AG09309 (cell line): ENCODE data around the gene VWC2.

Experiments used
- DNase-seq: peaks from one replicate; pipeline ENCODE4 v3.0.0-alpha.2; 2010; ENCODE audit warnings: low read depth
- H3K4me3 ChIP-seq: 2 replicates; pipeline ENCODE4 v1.5.1; 2011; ENCODE audit warnings: mild to moderate bottlenecking, low read depth, low read length, moderate library complexity; ENCODE audit not compliant: control insufficient read depth
- TF ChIP-seq, protein P1 (sequence below): IDR thresholded peaks from 2 replicates; pipeline ENCODE4 v1.5.1; 2011; ENCODE audit warnings: mild to moderate bottlenecking, low read depth, low read length, inconsistent platforms; ENCODE audit not compliant: insufficient read depth, control insufficient read depth; ENCODE audit errors: missing control alignments

The VWC2 gene

DNA sequence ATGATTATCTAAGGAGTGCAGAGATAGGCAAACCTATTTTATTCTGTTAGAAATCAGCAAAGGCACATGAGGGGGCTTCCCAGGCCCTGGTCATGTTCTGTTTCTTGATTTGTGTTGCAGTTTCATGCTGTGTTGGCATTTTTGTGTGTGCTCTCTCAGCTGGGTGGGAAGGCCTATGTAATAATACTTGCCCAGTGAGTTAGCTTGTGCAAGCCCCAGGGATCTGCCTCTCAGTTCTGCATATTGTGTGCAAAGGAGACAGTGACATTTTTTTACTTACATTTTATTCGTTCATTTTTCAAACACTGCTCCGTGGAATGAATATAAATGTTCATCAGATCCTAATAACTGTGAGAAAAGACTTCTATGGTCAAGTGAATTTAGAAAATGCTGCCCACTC is 119.0 kb downstream of the VWC2 start:
- no peak overlapping the region for H3K4me3 ChIP-seq
- TF ChIP-seq, protein P1, sequence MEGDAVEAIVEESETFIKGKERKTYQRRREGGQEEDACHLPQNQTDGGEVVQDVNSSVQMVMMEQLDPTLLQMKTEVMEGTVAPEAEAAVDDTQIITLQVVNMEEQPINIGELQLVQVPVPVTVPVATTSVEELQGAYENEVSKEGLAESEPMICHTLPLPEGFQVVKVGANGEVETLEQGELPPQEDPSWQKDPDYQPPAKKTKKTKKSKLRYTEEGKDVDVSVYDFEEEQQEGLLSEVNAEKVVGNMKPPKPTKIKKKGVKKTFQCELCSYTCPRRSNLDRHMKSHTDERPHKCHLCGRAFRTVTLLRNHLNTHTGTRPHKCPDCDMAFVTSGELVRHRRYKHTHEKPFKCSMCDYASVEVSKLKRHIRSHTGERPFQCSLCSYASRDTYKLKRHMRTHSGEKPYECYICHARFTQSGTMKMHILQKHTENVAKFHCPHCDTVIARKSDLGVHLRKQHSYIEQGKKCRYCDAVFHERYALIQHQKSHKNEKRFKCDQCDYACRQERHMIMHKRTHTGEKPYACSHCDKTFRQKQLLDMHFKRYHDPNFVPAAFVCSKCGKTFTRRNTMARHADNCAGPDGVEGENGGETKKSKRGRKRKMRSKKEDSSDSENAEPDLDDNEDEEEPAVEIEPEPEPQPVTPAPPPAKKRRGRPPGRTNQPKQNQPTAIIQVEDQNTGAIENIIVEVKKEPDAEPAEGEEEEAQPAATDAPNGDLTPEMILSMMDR = no peak
- no peak for DNase-seq

DNA sequence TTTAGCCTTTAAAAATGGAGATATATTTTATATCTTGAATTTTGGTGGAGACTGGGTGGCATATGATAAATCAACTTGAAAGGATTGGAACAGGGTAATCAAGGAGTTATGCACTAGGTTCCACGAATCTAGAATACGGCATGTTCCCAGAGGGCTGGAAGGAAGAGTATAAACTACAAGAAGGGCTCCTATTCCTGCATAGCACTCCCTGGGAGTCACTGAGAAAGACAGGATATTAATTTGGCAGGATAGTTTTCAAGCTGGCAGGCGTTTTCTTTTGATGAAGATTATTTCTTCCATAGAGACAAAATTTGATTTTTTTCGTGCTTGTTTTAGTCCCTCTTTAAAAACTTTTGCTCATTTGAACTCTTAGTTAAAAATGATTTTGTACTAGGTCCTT is 119.7 kb downstream of the VWC2 start:
- TF ChIP-seq, protein P1 = no peak
- DNase-seq = no peak
- no peak overlapping the region for H3K4me3 ChIP-seq

DNA sequence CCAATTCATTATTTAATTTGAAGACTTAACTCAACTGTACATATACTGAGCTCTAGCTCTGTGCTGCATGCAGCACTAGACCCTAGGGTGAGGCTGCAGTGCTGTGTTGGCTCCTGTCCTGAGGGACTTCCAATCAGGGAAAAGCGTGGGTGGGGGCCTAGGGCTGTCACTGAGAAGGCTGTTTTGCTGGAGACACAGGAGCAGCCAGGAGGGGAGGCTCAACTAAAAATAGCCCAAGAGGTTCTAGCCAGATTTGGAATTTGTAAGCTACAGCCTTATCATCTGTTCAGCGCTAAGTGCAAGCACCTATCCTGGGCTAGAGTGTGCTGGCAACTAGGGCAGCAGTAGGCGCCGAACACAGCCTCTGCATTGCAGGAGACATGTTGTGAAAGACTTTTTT is 121.1 kb downstream of the VWC2 start:
- DNase-seq = no peak
- TF ChIP-seq, protein P1 = no peak

DNA sequence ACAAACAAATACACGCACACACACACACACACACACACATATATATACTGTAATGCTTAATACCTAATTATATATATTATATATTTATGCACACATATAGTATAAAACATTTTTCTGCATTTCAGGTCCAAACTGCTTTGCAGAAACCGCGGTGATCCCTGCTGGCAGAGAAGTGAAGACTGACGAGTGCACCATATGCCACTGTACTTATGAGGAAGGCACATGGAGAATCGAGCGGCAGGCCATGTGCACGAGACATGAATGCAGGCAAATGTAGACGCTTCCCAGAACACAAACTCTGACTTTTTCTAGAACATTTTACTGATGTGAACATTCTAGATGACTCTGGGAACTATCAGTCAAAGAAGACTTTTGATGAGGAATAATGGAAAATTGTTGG is 138.5 kb downstream of the VWC2 start:
- H3K4me3 ChIP-seq = no peak overlapping the region
- no peak for DNase-seq
- TF ChIP-seq, protein P1 = no peak

More for the DNA sequence above, 121.1 kb downstream of the VWC2 start:
- no peak overlapping the region for H3K4me3 ChIP-seq

DNA sequence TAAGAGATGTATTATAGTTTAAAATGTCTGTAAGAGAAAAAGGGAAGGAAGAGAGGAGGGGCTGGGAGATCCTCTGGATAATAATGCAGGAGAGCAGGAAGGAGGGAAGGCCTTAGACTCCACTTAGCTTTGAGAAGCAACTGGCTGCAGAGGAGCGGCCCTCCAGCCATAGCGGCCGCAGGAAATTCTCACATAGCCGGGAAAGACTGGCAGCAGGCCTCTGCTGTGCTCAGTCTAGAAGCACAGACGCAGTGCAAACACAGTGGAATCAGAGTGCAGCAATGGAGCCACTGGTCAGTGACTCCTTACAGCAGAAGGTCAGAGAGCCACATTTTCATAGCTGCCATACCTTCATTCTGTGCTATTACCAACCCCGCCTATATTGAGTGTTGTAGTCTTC is 153.3 kb downstream of the VWC2 start:
- DNase-seq = no peak
- TF ChIP-seq, protein P1 = no peak
- H3K4me3 ChIP-seq = no peak overlapping the region

DNA sequence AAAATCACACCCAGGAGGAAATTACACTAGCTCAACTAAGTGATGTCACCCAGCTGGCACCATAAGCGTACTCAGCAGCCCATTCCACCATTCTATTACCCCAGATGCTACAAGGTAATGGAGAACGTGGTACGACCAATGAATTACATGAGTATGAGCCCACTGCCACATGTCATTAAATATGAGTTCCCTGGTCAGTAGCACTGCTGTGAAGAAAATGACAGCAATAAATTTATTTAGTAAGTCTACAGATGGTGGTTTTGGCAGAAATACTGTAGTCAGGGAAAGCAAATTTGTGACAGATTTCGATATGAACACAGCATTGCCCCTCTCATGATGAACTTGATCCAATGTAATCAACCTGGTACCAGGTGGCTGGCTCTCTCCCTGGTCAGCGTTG is 154.2 kb downstream of the VWC2 start:
- DNase-seq = no peak
- no peak overlapping the region for H3K4me3 ChIP-seq
- TF ChIP-seq, protein P1 = no peak

DNA sequence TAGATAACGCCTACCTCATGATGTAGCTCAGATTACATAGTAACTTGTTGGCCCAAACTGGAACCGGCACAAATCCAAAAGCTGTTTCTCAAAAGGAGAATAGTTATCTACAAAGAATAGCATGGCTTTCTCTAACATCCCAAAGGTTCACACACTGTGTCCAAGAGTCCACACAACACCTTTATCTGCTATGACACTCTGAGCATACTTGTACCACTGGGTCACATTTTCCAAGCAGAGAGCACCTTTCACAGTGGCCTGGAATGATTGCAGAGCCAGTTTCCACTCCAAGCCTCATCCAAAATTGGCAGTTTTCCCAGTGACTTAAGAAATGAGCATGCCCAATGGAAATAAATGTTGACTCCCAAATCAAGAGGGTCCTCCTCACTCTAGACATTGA is 155.3 kb downstream of the VWC2 start:
- no peak for DNase-seq
- TF ChIP-seq, protein P1 = no peak
- no peak overlapping the region for H3K4me3 ChIP-seq
